Prostate gland (tissue), 2 donors: ENCODE data around the gene LACTBL1. TPM values are rescaled to one million over a fixed set of nuclear protein-coding genes. Genes with fewer than 3 reads are reported as not detected.
"Not testable (repeated sequence)": the region's sequence is repeated elsewhere in the genome, so short reads cannot be mapped to it uniquely, and the experiment has no call there.

Experiments
- DNase-seq: peaks from one replicate; pipeline ENCODE4 v3.0.0-alpha.2; 2019; ENCODE audit warnings: low spot score
- H3K27ac ChIP-seq, 2 donors: fragments of 200-600 bp; sonication (generic); 2 replicates each; pipeline ENCODE4 v1.5.1; 2017 to 2019
- H3K27me3 ChIP-seq: fragments of 200-600 bp; sonication (generic); replicated peaks from 2 replicates; pipeline ENCODE4 v1.5.1; 2019; ENCODE audit not compliant: insufficient read depth
- H3K36me3 ChIP-seq, 2 donors: fragments of 200-600 bp; sonication (generic); 1 replicate in 1 of 2; 2 replicates in 1 of 2; pipeline versions ENCODE4 v1.5.1 to v1.8.1; 2017 to 2019
- H3K4me1 ChIP-seq: fragments of 200-600 bp; sonication (generic); replicated peaks from 2 replicates; pipeline ENCODE4 v1.5.1; 2019
- H3K4me3 ChIP-seq, 2 donors: fragments of 200-600 bp; sonication (generic); 2 replicates each; pipeline ENCODE4 v1.5.1; 2017 to 2019
- H3K9me3 ChIP-seq: fragments of 200-600 bp; sonication (generic); 2 replicates; pipeline ENCODE4 v1.5.1; 2017
- POLR2A ChIP-seq: fragments of 450-650 bp; IDR thresholded peaks from one replicate; pipeline ENCODE4 v1.6.1; 2016; ENCODE audit warnings: antibody characterized with exemption, mild to moderate bottlenecking
- POLR2AphosphoS5 ChIP-seq: sonication (generic); formaldehyde crosslinking; IDR thresholded peaks from one replicate; pipeline ENCODE4 v1.6.1; 2017; ENCODE audit warnings: antibody characterized with exemption
- WGBS: methylation state at CpG from one replicate; pipeline ENCODE4 v1.1.5; 2018; 5-methylcytosine and 5-hydroxymethylcytosine counted together
- intact Hi-C: fragments of 100-400 bp; cut with DNase I; formaldehyde crosslinking; loops from one replicate; pipeline ENCODE4 v1.14.2; 2022
- total RNA-seq, 2 donors: library from RNA; depleted of rRNA; stranded (reverse); fragments of >200 nt; gene quantifications; one replicate each; pipeline ENCODE4 v1.1.0, GENCODE V29; 2016
- TF ChIP-seq, protein P1 (sequence below), 4 experiments: fragments of 200-600 bp in 2 of 4; fragments of 450-650 bp in 2 of 4; sonication (generic) in 2 of 4; IDR thresholded peaks; 1 replicate in 3 of 4; 2 replicates in 1 of 4; pipeline ENCODE4 v1.5.1; 2016 to 2019; ENCODE audit warnings: antibody characterized with exemption in 4 of 4, mild to moderate bottlenecking in 2 of 4, moderate library complexity in 2 of 4

LACTBL1 gene
- total RNA-seq, 2 donors from 2014 or later, result not detected

DNA sequence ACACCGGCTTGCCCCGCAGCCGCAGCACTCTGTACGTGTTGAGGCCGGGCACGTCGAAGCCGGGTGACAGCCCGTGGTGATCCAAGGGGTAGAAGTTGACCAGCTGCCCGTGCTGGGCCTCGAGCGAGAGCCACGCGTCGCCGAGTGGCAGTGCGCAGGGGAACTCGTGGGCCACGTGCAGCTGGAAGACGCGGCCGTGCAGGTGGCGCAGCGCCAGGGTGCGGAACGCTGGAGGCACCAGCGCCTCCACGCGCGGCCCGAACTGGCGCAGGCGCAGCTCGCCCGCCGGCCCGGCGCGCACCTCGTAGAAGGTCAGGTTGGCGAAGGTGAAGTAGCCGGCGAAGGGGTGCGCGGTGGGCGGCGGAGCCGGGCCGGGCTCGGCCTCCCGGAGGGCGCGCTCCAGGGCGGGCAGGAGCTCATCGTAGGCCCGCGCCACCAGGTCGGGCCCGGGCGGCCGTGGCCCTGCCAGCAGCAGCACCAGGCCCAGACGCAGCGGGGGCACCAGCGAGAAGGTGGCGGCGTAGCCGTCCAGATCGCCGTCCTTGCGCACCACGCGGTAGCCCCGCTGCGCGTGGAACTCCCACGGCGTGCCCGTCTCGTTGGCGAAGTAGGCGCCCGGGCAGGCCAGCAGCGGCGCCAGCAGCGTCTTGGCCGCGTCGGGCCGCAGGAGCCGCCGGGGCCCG lies 19.5 kb downstream of the LACTBL1 start:
- H3K27me3 ChIP-seq, result peaks cover 5% of the 10 kb centered on the region
- no peak overlapping the region for H3K27ac ChIP-seq
- no peaks in the 10 kb centered on the region for H3K36me3 ChIP-seq
- no peaks in the 10 kb centered on the region for H3K9me3 ChIP-seq
- WGBS, result 34% methylated on average over 54 of the region's 92 CpGs
- H3K4me3 ChIP-seq, result no peak overlapping the region
- no peak for DNase-seq
- intact Hi-C loops, result no loop called here
- no peak for TF ChIP-seq POLR2A
- TF ChIP-seq POLR2AphosphoS5, result no peak
- TF ChIP-seq, protein P1, sequence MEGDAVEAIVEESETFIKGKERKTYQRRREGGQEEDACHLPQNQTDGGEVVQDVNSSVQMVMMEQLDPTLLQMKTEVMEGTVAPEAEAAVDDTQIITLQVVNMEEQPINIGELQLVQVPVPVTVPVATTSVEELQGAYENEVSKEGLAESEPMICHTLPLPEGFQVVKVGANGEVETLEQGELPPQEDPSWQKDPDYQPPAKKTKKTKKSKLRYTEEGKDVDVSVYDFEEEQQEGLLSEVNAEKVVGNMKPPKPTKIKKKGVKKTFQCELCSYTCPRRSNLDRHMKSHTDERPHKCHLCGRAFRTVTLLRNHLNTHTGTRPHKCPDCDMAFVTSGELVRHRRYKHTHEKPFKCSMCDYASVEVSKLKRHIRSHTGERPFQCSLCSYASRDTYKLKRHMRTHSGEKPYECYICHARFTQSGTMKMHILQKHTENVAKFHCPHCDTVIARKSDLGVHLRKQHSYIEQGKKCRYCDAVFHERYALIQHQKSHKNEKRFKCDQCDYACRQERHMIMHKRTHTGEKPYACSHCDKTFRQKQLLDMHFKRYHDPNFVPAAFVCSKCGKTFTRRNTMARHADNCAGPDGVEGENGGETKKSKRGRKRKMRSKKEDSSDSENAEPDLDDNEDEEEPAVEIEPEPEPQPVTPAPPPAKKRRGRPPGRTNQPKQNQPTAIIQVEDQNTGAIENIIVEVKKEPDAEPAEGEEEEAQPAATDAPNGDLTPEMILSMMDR (IDR thresholded peaks at IDR 0.05), result no peak
- no peaks in the 10 kb centered on the region for H3K4me1 ChIP-seq

DNA sequence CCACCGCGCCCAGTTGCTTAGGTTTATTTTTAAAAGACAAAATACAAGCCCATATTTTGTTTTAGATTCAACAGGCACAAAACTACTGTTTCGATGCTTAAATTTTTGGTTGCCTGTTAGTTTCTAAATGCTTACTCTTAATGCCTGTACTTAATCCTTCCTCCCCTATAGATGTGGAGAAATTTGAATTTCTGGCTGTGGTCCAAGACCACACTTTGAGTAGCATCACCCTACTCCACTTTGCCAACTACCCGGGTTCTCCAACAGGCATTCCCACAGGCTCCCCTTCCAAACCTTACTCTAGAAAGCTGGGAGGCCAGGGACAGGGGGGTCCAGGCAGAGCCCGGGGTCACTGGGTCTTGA lies 20.0 kb downstream of the LACTBL1 start:
- Histone ChIP-seq H3K36me3 (no peaks in the 10 kb centered on the region), H3K27me3 (peaks cover 5% of the 10 kb centered on the region), H3K27ac (no peak overlapping the region), H3K4me3 (no peak overlapping the region), H3K9me3 (no peaks in the 10 kb centered on the region), H3K4me1 (no peaks in the 10 kb centered on the region)
- DNase-seq, result no peak
- TF ChIP-seq, protein P1 (IDR thresholded peaks at IDR 0.05), result no peak
- TF ChIP-seq POLR2A (no peak), POLR2AphosphoS5 (no peak)
- WGBS, result 87% methylated on average over 5 of the region's 5 CpGs
- intact Hi-C loops, result no loop called here

DNA sequence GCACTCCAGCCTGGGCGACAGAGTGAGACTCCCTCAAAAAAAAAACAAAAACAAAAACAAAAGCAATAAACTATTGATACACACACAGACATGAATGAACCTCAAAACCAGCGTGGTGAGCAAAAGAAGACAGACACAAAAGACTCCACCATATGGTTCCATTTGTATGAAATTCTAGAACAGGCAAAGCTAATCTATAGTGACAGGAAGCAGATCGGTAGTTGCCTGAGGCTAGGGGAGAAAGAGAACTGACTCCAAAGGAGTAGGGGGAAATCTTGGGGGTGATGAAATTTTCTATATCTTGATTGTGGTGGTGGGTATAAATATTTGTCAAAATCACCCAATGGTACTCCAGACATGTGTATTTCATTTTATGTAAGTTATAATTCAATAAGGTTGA lies 20.9 kb downstream of the LACTBL1 start:
- WGBS, result 71% methylated on average over 3 of the region's 3 CpGs
- intact Hi-C loops, result no loop called here
- Histone ChIP-seq H3K27me3 (peaks cover 5% of the 10 kb centered on the region), H3K4me1 (no peaks in the 10 kb centered on the region), H3K4me3 (no peak overlapping the region), H3K36me3 (no peaks in the 10 kb centered on the region), H3K9me3 (no peaks in the 10 kb centered on the region), H3K27ac (no peak overlapping the region)
- TF ChIP-seq POLR2AphosphoS5 (no peak), POLR2A (no peak)
- TF ChIP-seq, protein P1 (IDR thresholded peaks at IDR 0.05), result no peak
- no peak for DNase-seq

DNA sequence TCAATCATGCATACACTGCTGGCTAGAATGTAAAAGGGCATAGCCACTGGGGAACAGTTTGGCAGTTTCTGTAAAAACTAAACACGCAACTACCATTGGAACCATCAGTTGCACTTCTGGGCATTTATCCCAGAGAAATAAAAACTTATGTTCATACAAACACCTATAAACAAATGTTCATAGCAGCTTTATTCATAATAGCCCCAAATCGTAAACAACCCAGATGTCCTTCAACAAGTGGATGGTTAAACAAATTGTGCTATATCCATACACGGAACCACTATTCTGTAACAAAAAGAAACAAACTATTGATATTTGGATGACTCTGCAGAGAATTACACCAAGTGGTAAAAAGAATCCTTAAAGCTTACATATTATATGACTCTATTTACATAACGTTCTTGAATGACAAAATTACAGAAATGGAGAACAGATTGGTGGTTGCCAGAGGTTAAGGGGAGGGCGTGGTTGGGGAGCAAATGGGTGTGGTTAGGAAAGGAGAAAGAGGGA lies 22.8 kb downstream of the LACTBL1 start:
- no peak for DNase-seq
- TF ChIP-seq POLR2A (no peak), POLR2AphosphoS5 (peak; percentile 6)
- TF ChIP-seq, protein P1 (IDR thresholded peaks at IDR 0.05), result no peak
- Histone ChIP-seq H3K27me3 (peaks cover 5% of the 10 kb centered on the region), H3K27ac (no peak overlapping the region), H3K36me3 (no peaks in the 10 kb centered on the region), H3K4me3 (no peak overlapping the region), H3K4me1 (no peaks in the 10 kb centered on the region), H3K9me3 (no peaks in the 10 kb centered on the region)
- intact Hi-C loops, result no loop called here
- WGBS, result 29% methylated on average over 5 of the region's 5 CpGs

DNA sequence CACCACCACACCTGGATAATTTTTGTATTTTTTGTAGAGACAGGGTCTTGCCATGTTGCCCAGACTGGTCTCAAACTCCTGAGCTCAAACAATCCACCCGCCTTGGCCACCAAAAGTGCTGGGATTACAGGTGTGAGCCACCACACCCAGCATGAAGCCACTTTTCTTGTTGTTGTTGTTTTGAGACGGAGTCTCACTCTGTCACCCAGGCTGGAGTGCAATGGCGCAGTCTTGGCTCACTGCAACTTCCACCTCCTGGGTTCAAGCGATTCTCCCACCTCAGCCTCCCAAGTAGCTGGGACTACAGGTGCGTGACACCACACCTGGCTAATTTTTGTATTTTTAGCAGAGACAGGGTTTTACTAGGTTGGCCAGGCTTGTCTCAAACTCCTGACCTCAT lies 27.5 kb downstream of the LACTBL1 start:
- H3K4me1 ChIP-seq, H3K27ac ChIP-seq, H3K9me3 ChIP-seq, H3K27me3 ChIP-seq, H3K4me3 ChIP-seq, DNase-seq, H3K36me3 ChIP-seq, intact Hi-C loops: not testable (repeated sequence)
- WGBS, result 98% methylated on average over 4 of the region's 5 CpGs
